HCT116 (cell line): ENCODE results near the gene RNF141. TPM values are rescaled to one million over a fixed set of nuclear protein-coding genes. Genes with fewer than 3 reads are reported as not detected.

Source experiments
- ATAC-seq: fragments of 200-7000 bp; cut with Tn5 transposase; 2 replicates; pipeline ENCODE4 v1.9.1; 2020; ENCODE audit warnings: mild to moderate bottlenecking, moderate library complexity
- BruUV-seq: library from RNA; stranded (reverse); fragments of 400-500 nt; replicated peaks from 2 replicates; lab custom pipeline; 2021; lab: Mats Ljungman, UMichigan
- CTCF ChIA-PET: fragments of 300-600 bp; sonication (Branson Sonifier 250); formaldehyde crosslinking; loops from one replicate; lab custom pipeline; 2021; ENCODE audit warnings: antibody characterized with exemption; lab: Charles Lee
- POLR2A ChIA-PET: fragments of 300-600, 350-600 bp; sonication (Branson Sonifier 250); formaldehyde crosslinking; loops from one replicate; lab custom pipeline; 2021; ENCODE audit warnings: antibody characterized with exemption; lab: Charles Lee
- RAD21 ChIA-PET, 2 experiments: fragments of 300-600 bp; sonication (Branson Sonifier 250); formaldehyde crosslinking; loops; one replicate each; lab custom pipeline; 2023; ENCODE audit warnings: low total read pairs in 2 of 2; ENCODE audit not compliant: uncharacterized antibody in 2 of 2, unreplicated experiment in 2 of 2, low non-redundant PET in 1 of 2; lab: Charles Lee
- DNase-seq: peaks from one replicate; pipeline ENCODE4 v3.0.0-alpha.2; 2010; ENCODE audit warnings: low read depth, low spot score
- H2AFZ ChIP-seq: fragments of 200-600 bp; shearing (Covaris generic), sonication (generic); 2 replicates; pipeline ENCODE4 v1.6.1; 2017; ENCODE audit warnings: low read depth, mixed run types, mixed read lengths, antibody characterized with exemption, low read length; ENCODE audit not compliant: poor library complexity, severe bottlenecking
- H3K27ac ChIP-seq: 2 replicates; pipeline ENCODE4 v1.5.1; 2012; ENCODE audit warnings: low read depth, low read length
- H3K27me3 ChIP-seq: fragments of 200-600 bp; sonication (generic); 2 replicates; pipeline ENCODE4 v1.6.1; 2016; ENCODE audit warnings: mixed run types, low read length, mixed read lengths; ENCODE audit not compliant: insufficient read depth
- H3K36me3 ChIP-seq, 2 experiments: fragments of 200-500 bp in 1 of 2; fragments of 200-600 bp in 1 of 2; sonication (Bioruptor generic) in 1 of 2; sonication (generic) in 1 of 2; 2 replicates each; pipeline versions ENCODE4 v1.5.1 to v1.6.1; 2014 to 2016; ENCODE audit warnings: low read length in 2 of 2, inconsistent platforms in 1 of 2, mixed read lengths in 1 of 2, mixed run types in 1 of 2; ENCODE audit not compliant: insufficient read depth in 2 of 2, control insufficient read depth in 1 of 2
- H3K4me1 ChIP-seq, 2 experiments: fragments of 200-600 bp in 1 of 2; sonication (generic) in 1 of 2; 2 replicates each; pipeline versions ENCODE4 v1.5.1 to v1.6.1; 2012 to 2017; ENCODE audit warnings: low read length in 2 of 2, inconsistent platforms in 1 of 2, mild to moderate bottlenecking in 1 of 2, mixed read lengths in 1 of 2, mixed run types in 1 of 2, moderate library complexity in 1 of 2; ENCODE audit not compliant: insufficient read depth in 2 of 2, control insufficient read depth in 1 of 2
- H3K4me2 ChIP-seq: fragments of 200-600 bp; sonication (generic); 2 replicates; pipeline ENCODE4 v1.6.1; 2017; ENCODE audit warnings: mixed run types, low read length, mixed read lengths
- H3K4me3 ChIP-seq, 2 experiments: fragments of 200-600 bp in 1 of 2; sonication (generic) in 1 of 2; replicated peaks in 1 of 2; 2 replicates each; pipeline ENCODE4 v1.5.1; 2011 to 2016; ENCODE audit warnings: low read length in 2 of 2, control low read depth in 1 of 2, low read depth in 1 of 2, mild to moderate bottlenecking in 1 of 2, mixed read lengths in 1 of 2, mixed run types in 1 of 2
- H3K79me2 ChIP-seq: fragments of 200-600 bp; sonication (generic); 2 replicates; pipeline ENCODE4 v1.6.1; 2017; ENCODE audit warnings: mild to moderate bottlenecking, mixed run types, low read length, moderate library complexity, mixed read lengths; ENCODE audit not compliant: insufficient read depth
- H3K9ac ChIP-seq: fragments of 200-600 bp; sonication (generic); 2 replicates; pipeline ENCODE4 v1.6.1; 2016; ENCODE audit warnings: low read length, mixed read lengths
- H3K9me2 ChIP-seq: fragments of 200-600 bp; sonication (generic), shearing (Covaris generic); 2 replicates; pipeline ENCODE4 v1.6.1; 2017; ENCODE audit warnings: mixed run types, mild to moderate bottlenecking, moderate library complexity; ENCODE audit not compliant: insufficient read depth
- H3K9me3 ChIP-seq, 2 experiments: fragments of 200-500 bp in 1 of 2; fragments of 200-600 bp in 1 of 2; sonication (Bioruptor generic) in 1 of 2; sonication (generic) in 1 of 2; 2 replicates each; pipeline ENCODE4 v1.6.1; 2014 to 2017; ENCODE audit warnings: low read length in 2 of 2, mixed read lengths in 2 of 2, inconsistent platforms in 1 of 2, low read depth in 1 of 2, mild to moderate bottlenecking in 1 of 2, mixed run types in 1 of 2, moderate library complexity in 1 of 2; ENCODE audit not compliant: control insufficient read depth in 1 of 2, insufficient read depth in 1 of 2
- H4K20me1 ChIP-seq: fragments of 200-600 bp; sonication (generic), shearing (Covaris generic); 2 replicates; pipeline ENCODE4 v1.6.1; 2017; ENCODE audit warnings: mixed run types, mild to moderate bottlenecking, moderate library complexity; ENCODE audit not compliant: insufficient read depth
- CBX3 ChIP-seq: IDR thresholded peaks from 2 replicates; pipeline ENCODE4 v1.6.1; 2012; ENCODE audit warnings: low read depth
- CEBPB ChIP-seq: IDR thresholded peaks from 2 replicates; pipeline ENCODE4 v1.6.1; 2012; ENCODE audit warnings: low read depth
- EZH2 ChIP-seq: fragments of 200-600 bp; sonication (generic); IDR thresholded peaks from 2 replicates; pipeline ENCODE4 v1.6.1; 2017; ENCODE audit warnings: antibody characterized with exemption, mixed run types
- FOSL1 ChIP-seq: IDR thresholded peaks from 2 replicates; pipeline ENCODE4 v1.6.1; 2012; ENCODE audit warnings: low read depth
- JUND ChIP-seq: IDR thresholded peaks from 2 replicates; pipeline ENCODE4 v1.6.1; 2012
- MAX ChIP-seq: IDR thresholded peaks from 2 replicates; pipeline ENCODE4 v1.6.1; 2012
- RAD21 ChIP-seq: IDR thresholded peaks from 2 replicates; pipeline ENCODE4 v1.6.1; 2012; ENCODE audit warnings: low read depth, mild to moderate bottlenecking
- REST ChIP-seq: IDR thresholded peaks from 2 replicates; pipeline ENCODE4 v1.6.1; 2012; ENCODE audit warnings: low read depth
- SIN3A ChIP-seq: IDR thresholded peaks from 2 replicates; pipeline ENCODE4 v1.6.1; 2012; ENCODE audit warnings: low read depth
- SRF ChIP-seq: IDR thresholded peaks from 2 replicates; pipeline ENCODE4 v1.6.1; 2012; ENCODE audit warnings: low read depth
- YY1 ChIP-seq: IDR thresholded peaks from 2 replicates; pipeline ENCODE4 v1.6.1; 2011; ENCODE audit warnings: low read length, low read depth, moderate library complexity, mild to moderate bottlenecking; ENCODE audit not compliant: insufficient replicate concordance; ENCODE audit errors: extremely low read depth
- intact Hi-C: fragments of 100-400 bp; cut with micrococcal nuclease; formaldehyde crosslinking; loops from 2 replicates; pipeline ENCODE4 v1.10.0; 2022
- total RNA-seq: library from RNA; stranded (reverse); gene quantifications from one replicate; pipeline ENCODE4 v1.2.1, GENCODE V29; 2021; ENCODE audit not compliant: unreplicated experiment
- TF ChIP-seq, protein P1 (sequence below), 3 experiments: fragments of 200-600 bp in 1 of 3; sonication (generic) in 1 of 3; IDR thresholded peaks in 2 of 3; conservative IDR thresholded peaks in 1 of 3; 2 replicates each; pipeline ENCODE4 v1.5.1; 2012 to 2017; ENCODE audit warnings: low read depth in 2 of 3, low read length in 2 of 3, antibody characterized with exemption in 1 of 3, borderline replicate concordance in 1 of 3, control low read depth in 1 of 3, mild to moderate bottlenecking in 1 of 3, mixed read lengths in 1 of 3, mixed run types in 1 of 3, moderate library complexity in 1 of 3; ENCODE audit not compliant: insufficient read depth in 1 of 3

The RNF141 gene
- total RNA-seq, 1 experiment from 2014 or later: 133 TPM

GRCh38 chr11:10476342-10476741 is 64.6 kb downstream of the RNF141 start:
- no peaks in the 10 kb centered on the region for H3K9me3 ChIP-seq
- ChIA-PET RAD21 (no interaction called here), CTCF (no interaction called here), POLR2A (interaction anchor here (1.2 kb wide), 1 partner anchor 12 kb away, joined by 3 read pairs; no protein-coding TSS in a partner anchor)
- no peaks in the 10 kb centered on the region for H4K20me1 ChIP-seq
- H3K4me2 ChIP-seq: no peak overlapping the region
- BruUV-seq: no TSS peak
- no peak overlapping the region for H3K4me3 ChIP-seq
- ATAC-seq (no peak), DNase-seq (no peak)
- H3K9ac ChIP-seq: no peak overlapping the region
- TF ChIP-seq SRF (no peak), RAD21 (no peak), EZH2 (no peak), JUND (no peak), MAX (no peak), YY1 (no peak), FOSL1 (no peak), CBX3 (no peak), CEBPB (no peak), REST (no peak), SIN3A (no peak)
- TF ChIP-seq, protein P1, sequence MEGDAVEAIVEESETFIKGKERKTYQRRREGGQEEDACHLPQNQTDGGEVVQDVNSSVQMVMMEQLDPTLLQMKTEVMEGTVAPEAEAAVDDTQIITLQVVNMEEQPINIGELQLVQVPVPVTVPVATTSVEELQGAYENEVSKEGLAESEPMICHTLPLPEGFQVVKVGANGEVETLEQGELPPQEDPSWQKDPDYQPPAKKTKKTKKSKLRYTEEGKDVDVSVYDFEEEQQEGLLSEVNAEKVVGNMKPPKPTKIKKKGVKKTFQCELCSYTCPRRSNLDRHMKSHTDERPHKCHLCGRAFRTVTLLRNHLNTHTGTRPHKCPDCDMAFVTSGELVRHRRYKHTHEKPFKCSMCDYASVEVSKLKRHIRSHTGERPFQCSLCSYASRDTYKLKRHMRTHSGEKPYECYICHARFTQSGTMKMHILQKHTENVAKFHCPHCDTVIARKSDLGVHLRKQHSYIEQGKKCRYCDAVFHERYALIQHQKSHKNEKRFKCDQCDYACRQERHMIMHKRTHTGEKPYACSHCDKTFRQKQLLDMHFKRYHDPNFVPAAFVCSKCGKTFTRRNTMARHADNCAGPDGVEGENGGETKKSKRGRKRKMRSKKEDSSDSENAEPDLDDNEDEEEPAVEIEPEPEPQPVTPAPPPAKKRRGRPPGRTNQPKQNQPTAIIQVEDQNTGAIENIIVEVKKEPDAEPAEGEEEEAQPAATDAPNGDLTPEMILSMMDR (IDR thresholded peaks at IDR 0.05 in 2 of 3, conservative IDR thresholded peaks at IDR 0.05 in 1 of 3; ENCODE audit: borderline replicate concordance in 1 of 3, insufficient read depth in 1 of 3, low read depth in 2 of 3, low read length in 2 of 3): no peak
- intact Hi-C loops: no loop called here
- no peaks in the 10 kb centered on the region for H3K27me3 ChIP-seq
- peaks cover 0 to 16% of the 10 kb centered on the region in 2 experiments; a peak in 2 of 4 replicates for H3K36me3 ChIP-seq
- H3K79me2 ChIP-seq: peaks cover 5% of the 10 kb centered on the region
- no peaks in the 10 kb centered on the region for H3K4me1 ChIP-seq
- H3K9me2 ChIP-seq: no peaks in the 10 kb centered on the region
- H3K27ac ChIP-seq: no peak overlapping the region
- no peak overlapping the region for H2AFZ ChIP-seq
